Tibial nerve (tissue), 4 donors: ENCODE results near the gene CWC25. TPM values are rescaled to one million over a fixed set of nuclear protein-coding genes. Genes with fewer than 3 reads are reported as not detected.

ENCODE experiments used
- DNase-seq, 2 donors: peaks; one replicate each; pipeline ENCODE4 v3.0.0-alpha.2; 2019; ENCODE audit warnings: low spot score in 2 of 2
- H3K27ac ChIP-seq, 4 donors: fragments of 200-600 bp; sonication (generic) in 3 of 4; one replicate each; pipeline ENCODE4 v1.5.1; 2017 to 2019; ENCODE audit warnings: mild to moderate bottlenecking in 1 of 4
- H3K27me3 ChIP-seq, 2 donors: fragments of 200-600 bp; sonication (generic) in 1 of 2; one replicate each; pipeline versions ENCODE4 v1.5.1 to v1.6.0; 2017 to 2019
- H3K36me3 ChIP-seq, 3 donors: fragments of 200-600 bp; sonication (generic); one replicate each; pipeline ENCODE4 v1.5.1; 2018 to 2019
- H3K4me1 ChIP-seq, 4 donors: fragments of 200-600 bp; sonication (generic) in 3 of 4; one replicate each; pipeline ENCODE4 v1.5.1; 2017 to 2019
- H3K4me3 ChIP-seq, 4 donors: fragments of 200-600 bp; sonication (generic) in 3 of 4; one replicate each; pipeline ENCODE4 v1.5.1; 2017 to 2019; ENCODE audit warnings: mild to moderate bottlenecking in 1 of 4, moderate library complexity in 1 of 4
- H3K9me3 ChIP-seq, 4 donors: fragments of 200-600 bp; sonication (generic) in 3 of 4; one replicate each; pipeline ENCODE4 v1.5.1; 2017 to 2019
- EP300 ChIP-seq, 2 donors: sonication (generic); formaldehyde crosslinking; IDR thresholded peaks; one replicate each; pipeline ENCODE4 v1.6.1; 2017; ENCODE audit warnings: antibody characterized with exemption in 2 of 2, mild to moderate bottlenecking in 1 of 2
- POLR2A ChIP-seq, 2 donors: fragments of 450-650 bp; IDR thresholded peaks; one replicate each; pipeline ENCODE4 v1.6.1; 2017; ENCODE audit warnings: antibody characterized with exemption in 2 of 2, mild to moderate bottlenecking in 2 of 2, moderate library complexity in 2 of 2
- WGBS, 2 donors: methylation state at CpG; one replicate each; pipeline ENCODE4 v1.1.5; 2018; 5-methylcytosine and 5-hydroxymethylcytosine counted together
- total RNA-seq, 4 donors: library from RNA; depleted of rRNA; stranded (reverse); fragments of >200 nt; gene quantifications; one replicate each; pipeline ENCODE4 v1.1.0, GENCODE V29; 2016
- TF ChIP-seq, protein P1 (sequence below), 5 experiments: fragments of 200-600 bp in 3 of 5; fragments of 450-650 bp in 2 of 5; sonication (generic) in 3 of 5; IDR thresholded peaks; one replicate each; pipeline ENCODE4 v1.5.1; 2016 to 2019; ENCODE audit warnings: antibody characterized with exemption in 5 of 5, mild to moderate bottlenecking in 3 of 5, moderate library complexity in 2 of 5

CWC25 gene
- total RNA-seq = 10 to 100 TPM; 19.0 to 43.3 (median 24.9) TPM

DNA sequence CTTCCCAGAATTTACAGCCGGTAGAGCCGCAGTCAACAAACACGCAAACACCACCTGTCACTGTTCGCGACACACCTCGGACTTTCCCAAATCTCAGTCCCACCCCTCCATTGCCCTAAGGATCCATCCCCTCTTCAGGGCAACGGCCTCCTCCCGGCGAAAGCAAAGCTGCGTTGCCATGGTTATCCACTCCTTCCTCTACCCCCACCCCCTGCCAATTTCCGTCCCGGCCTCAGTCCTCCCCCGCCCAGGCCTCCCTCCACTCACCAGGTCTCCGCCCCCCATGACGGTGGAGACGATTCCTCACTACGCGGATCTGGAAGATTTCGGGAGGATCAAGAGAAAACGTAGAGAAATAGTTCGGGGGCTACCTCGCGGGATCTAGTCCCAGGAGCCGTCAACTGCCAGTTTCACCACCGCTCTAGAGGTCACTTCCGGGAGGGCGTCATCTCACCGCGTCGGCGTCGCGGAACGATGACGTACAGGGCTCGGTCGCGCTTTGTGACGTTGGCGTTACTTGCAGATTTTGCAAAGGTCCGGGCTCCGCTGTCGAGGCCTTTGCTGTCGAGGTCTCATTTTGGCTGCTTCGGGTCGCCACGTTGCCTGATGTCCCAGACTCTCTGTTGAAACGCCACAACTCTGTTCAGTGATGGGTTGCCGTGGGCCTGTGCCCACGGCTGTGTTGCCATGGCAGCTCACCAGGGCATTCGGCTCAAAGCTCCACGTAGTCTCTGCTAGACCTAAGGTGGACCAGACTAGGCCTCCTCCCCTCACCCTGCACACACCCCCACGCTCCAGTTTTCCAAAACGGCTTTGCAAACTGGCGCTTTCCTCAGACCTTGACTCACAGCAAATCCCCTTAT, at the start of gene CWC25:
Gene CWC25, minus strand, starts transcription at position 423 of the 863 bp plus-strand sequence. Its CDS starts 138 bp downstream, at position 285.
- Histone ChIP-seq H3K4me3 (peak within 1 kb of the TSS; percentile 65 to 92 (median 78)), H3K4me1 (peaks cover 0 to 28% (median 14%) of the 10 kb centered on the region in 4 donors), H3K27me3 (no peaks in the 10 kb centered on the region), H3K9me3 (no peaks in the 10 kb centered on the region), H3K27ac (peak within 1 kb of the TSS; percentile 93 to 99 (median 96)), H3K36me3 (peaks cover 0 to 25% (median 8%) of the 10 kb centered on the region in 3 donors)
- peak; percentile 96 to 99 for DNase-seq
- TF ChIP-seq, protein P1, sequence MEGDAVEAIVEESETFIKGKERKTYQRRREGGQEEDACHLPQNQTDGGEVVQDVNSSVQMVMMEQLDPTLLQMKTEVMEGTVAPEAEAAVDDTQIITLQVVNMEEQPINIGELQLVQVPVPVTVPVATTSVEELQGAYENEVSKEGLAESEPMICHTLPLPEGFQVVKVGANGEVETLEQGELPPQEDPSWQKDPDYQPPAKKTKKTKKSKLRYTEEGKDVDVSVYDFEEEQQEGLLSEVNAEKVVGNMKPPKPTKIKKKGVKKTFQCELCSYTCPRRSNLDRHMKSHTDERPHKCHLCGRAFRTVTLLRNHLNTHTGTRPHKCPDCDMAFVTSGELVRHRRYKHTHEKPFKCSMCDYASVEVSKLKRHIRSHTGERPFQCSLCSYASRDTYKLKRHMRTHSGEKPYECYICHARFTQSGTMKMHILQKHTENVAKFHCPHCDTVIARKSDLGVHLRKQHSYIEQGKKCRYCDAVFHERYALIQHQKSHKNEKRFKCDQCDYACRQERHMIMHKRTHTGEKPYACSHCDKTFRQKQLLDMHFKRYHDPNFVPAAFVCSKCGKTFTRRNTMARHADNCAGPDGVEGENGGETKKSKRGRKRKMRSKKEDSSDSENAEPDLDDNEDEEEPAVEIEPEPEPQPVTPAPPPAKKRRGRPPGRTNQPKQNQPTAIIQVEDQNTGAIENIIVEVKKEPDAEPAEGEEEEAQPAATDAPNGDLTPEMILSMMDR (IDR thresholded peaks at IDR 0.05) = peak in 2 of 5 experiments; percentile 28 to 63
- TF ChIP-seq POLR2A (IDR thresholded peaks at IDR 0.05) = peak; percentile 64 to 87
- peak; percentile 98 to 100 for TF ChIP-seq EP300 (IDR thresholded peaks at IDR 0.05)
- WGBS, 2 donors = 2% methylated on average over 42 to 47 of the region's 55 CpGs

DNA sequence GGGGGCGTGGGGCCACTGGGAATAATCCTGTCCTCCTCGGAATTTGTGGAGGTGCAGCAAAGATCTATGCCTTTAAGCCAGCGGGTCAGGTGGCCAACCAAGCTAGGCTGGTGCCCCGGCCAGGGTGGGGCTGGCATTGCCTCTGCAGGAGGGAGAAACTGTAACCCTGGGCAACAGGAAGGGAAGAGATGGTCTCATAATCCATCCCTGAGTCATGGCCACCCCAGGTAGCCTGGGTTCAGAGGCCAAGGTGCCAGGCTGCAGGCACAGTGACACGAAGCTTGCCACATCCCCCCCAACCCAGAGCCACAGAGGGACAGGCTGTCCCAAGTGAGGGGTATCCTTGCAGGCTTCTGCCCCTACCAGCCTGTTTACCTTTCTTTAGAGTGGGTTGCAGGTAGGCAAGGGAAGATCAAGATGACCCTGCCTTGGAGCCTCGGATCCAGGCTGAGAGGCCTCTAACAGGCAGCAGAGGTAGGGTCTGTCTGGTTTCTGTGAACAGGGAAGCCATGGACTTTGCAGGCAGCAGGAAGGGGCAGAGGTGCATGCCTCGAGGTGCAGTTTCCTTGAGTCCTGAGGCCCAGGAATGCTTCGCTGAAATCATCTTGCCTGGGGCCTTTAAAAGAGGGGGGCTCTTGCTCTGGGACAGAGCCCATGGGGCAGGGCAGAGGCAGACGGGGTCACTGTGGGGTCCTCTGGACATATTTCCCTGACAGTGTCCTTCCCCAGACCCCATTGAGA, 48.7 kb upstream of the CWC25 start:
- WGBS, 2 donors = 28 to 32% methylated on average over 9 of the region's 9 CpGs
- Histone ChIP-seq H3K27me3 (no peaks in the 10 kb centered on the region), H3K27ac (peak overlapping the region; percentile 51 to 94 (median 78)), H3K36me3 (peaks cover 0 to 15% (median 0%) of the 10 kb centered on the region in 3 donors), H3K9me3 (no peaks in the 10 kb centered on the region), H3K4me1 (peaks cover 0 to 80% (median 62%) of the 10 kb centered on the region in 4 donors), H3K4me3 (peak overlapping the region in 2 of 4 donors; percentile 1 to 12)
- TF ChIP-seq EP300 (IDR thresholded peaks at IDR 0.05) = no peak
- TF ChIP-seq, protein P1 (IDR thresholded peaks at IDR 0.05) = no peak
- no peak for TF ChIP-seq POLR2A (IDR thresholded peaks at IDR 0.05)
- DNase-seq = no peak

DNA sequence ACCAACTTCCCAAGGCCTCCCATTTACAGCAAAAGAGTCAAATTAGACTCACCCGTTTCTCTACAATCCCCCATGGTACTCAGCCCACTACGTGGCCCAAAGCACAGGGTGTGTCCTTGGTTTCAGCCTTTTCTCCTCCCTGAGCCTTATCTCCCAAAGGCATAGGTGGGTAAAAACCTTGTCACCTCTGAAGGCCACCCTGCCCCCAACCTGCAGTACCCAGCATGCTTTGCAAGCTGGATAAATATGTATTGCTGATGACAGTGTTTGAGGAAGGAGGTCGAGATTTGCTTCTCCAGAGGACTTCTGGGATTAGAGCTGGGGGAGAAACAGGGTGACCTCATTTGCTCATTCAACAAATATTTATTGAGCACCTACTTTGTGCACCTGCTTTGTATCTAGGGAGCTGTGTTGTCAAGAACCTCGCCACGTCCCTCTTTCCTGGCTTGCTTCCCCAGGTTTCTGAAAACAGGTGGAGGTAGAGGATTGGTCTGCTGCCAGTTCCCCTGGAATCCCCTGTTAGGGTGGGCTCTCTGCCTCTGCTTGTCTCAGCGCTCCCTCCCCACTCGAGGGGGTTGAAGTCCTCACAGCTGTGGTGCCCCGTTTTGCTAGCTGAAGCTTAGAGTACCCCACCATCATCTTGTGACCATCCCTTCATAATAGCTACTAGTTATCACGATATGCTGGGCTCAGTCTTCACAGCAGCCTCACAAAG, 47.7 kb upstream of the CWC25 start:
- 34 to 35% methylated on average over 9 of the region's 9 CpGs for WGBS, 2 donors
- Histone ChIP-seq H3K27ac (peak overlapping the region; percentile 28 to 97 (median 92)), H3K4me1 (peaks cover 0 to 80% (median 58%) of the 10 kb centered on the region in 4 donors), H3K27me3 (no peaks in the 10 kb centered on the region), H3K36me3 (peaks cover 0 to 6% (median 0%) of the 10 kb centered on the region in 3 donors), H3K9me3 (no peaks in the 10 kb centered on the region), H3K4me3 (peak overlapping the region in 3 of 4 donors; percentile 1 to 97 (median 97))
- DNase-seq = no peak
- TF ChIP-seq POLR2A (IDR thresholded peaks at IDR 0.05) (no peak), EP300 (IDR thresholded peaks at IDR 0.05) (no peak)
- TF ChIP-seq, protein P1 (IDR thresholded peaks at IDR 0.05) = no peak

DNA sequence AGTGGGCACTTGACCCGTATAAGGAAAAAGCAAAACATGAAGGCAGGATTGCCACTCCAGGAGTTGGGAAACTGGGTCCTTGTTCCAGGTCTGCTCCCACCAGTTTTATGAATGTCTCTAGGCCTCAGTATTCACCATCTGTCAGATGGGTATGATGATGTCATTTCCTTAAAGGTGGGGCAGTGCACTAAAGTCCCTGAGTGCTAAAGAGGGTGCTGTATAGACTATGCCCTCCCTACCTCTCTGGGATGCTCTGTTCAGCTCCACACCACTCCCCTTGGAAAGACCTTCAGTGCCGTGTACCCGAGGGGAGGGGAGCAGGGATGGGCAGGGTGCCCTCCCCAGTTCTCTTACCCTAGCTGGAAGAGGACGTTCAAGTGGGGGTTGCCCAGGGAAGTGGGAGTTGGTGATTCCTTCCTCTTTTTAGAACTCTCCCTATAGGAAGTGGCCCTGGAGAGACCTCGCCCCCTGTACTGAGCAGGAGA, 46.9 kb upstream of the CWC25 start:
- 14 to 22% methylated on average over 5 of the region's 5 CpGs for WGBS, 2 donors
- H3K4me3 ChIP-seq = peak overlapping the region; percentile 68 to 97 (median 93)
- peaks cover 0 to 77% (median 53%) of the 10 kb centered on the region in 4 donors for H3K4me1 ChIP-seq
- no peaks in the 10 kb centered on the region for H3K9me3 ChIP-seq
- no peak for DNase-seq
- H3K27me3 ChIP-seq = no peaks in the 10 kb centered on the region
- H3K36me3 ChIP-seq = no peaks in the 10 kb centered on the region
- TF ChIP-seq POLR2A (IDR thresholded peaks at IDR 0.05) (no peak), EP300 (IDR thresholded peaks at IDR 0.05) (no peak)
- TF ChIP-seq, protein P1 (IDR thresholded peaks at IDR 0.05) = no peak
- H3K27ac ChIP-seq = peak overlapping the region; percentile 28 to 97 (median 92)
